OCI-LY1 (cell line): ENCODE measurements around the gene PSMA6.

Experiments
- H2AFZ ChIP-seq: fragments of 200-600 bp; sonication (generic), shearing (Covaris generic); 2 replicates; pipeline ENCODE4 v1.6.0; 2014; ENCODE audit warnings: antibody characterized with exemption, mild to moderate bottlenecking, low read length
- H3F3A ChIP-seq: fragments of 200-600 bp; sonication (generic), shearing (Covaris generic); 2 replicates; pipeline ENCODE4 v1.6.0; 2014; ENCODE audit warnings: mild to moderate bottlenecking, antibody characterized with exemption, low read length, moderate library complexity; ENCODE audit not compliant: insufficient read depth
- H3K27ac ChIP-seq: fragments of 200-600 bp; sonication (generic); 2 replicates; pipeline ENCODE4 v1.5.1; 2014; ENCODE audit warnings: low read length, mixed run types, mild to moderate bottlenecking, low read depth; ENCODE audit not compliant: poor library complexity, severe bottlenecking
- H3K27me3 ChIP-seq: fragments of 200-600 bp; sonication (generic); 2 replicates; pipeline ENCODE4 v1.6.0; 2014; ENCODE audit warnings: antibody characterized with exemption, mild to moderate bottlenecking, low read length, moderate library complexity; ENCODE audit not compliant: insufficient read depth
- H3K36me3 ChIP-seq: fragments of 200-600 bp; sonication (generic); 2 replicates; pipeline ENCODE4 v1.6.1; 2014; ENCODE audit warnings: mild to moderate bottlenecking, antibody characterized with exemption, low read length, moderate library complexity, mixed read lengths; ENCODE audit not compliant: insufficient read depth
- H3K4me1 ChIP-seq: fragments of 200-600 bp; sonication (generic); 2 replicates; pipeline ENCODE4 v1.5.1; 2014; ENCODE audit warnings: mild to moderate bottlenecking, low read length, moderate library complexity; ENCODE audit not compliant: insufficient read depth, severe bottlenecking
- H3K4me2 ChIP-seq: fragments of 200-600 bp; sonication (generic), shearing (Covaris generic); 2 replicates; pipeline ENCODE4 v1.6.1; 2014; ENCODE audit warnings: low read length
- H3K4me3 ChIP-seq: fragments of 200-600 bp; sonication (generic); 2 replicates; pipeline ENCODE4 v1.5.1; 2014; ENCODE audit warnings: low read length, low read depth, mild to moderate bottlenecking, mixed read lengths; ENCODE audit not compliant: poor library complexity, severe bottlenecking
- H3K79me2 ChIP-seq: fragments of 200-600 bp; shearing (Covaris generic); 2 replicates; pipeline ENCODE4 v1.6.1; 2016; ENCODE audit warnings: mixed run types, low read length, mixed read lengths; ENCODE audit not compliant: insufficient read depth
- H3K9ac ChIP-seq: fragments of 200-600 bp; sonication (generic), shearing (Covaris generic); 2 replicates; pipeline ENCODE4 v1.6.1; 2014; ENCODE audit warnings: mild to moderate bottlenecking, low read length, mixed read lengths
- H3K9me2 ChIP-seq: fragments of 200-600 bp; sonication (generic), shearing (Covaris generic); 2 replicates; pipeline ENCODE4 v1.6.1; 2014; ENCODE audit warnings: low read depth, mild to moderate bottlenecking, low read length, mixed read lengths
- H3K9me3 ChIP-seq: fragments of 200-600 bp; shearing (Covaris generic); 2 replicates; pipeline ENCODE4 v1.6.1; 2014; ENCODE audit warnings: low read length, mixed read lengths
- H4K20me1 ChIP-seq: fragments of 200-600 bp; sonication (generic), shearing (Covaris generic); 2 replicates; pipeline ENCODE4 v1.6.0; 2016; ENCODE audit warnings: mild to moderate bottlenecking, low read length; ENCODE audit not compliant: insufficient read depth
- EZH2 ChIP-seq: fragments of 200-600 bp; sonication (generic), shearing (Covaris generic); IDR thresholded peaks from 2 replicates; pipeline ENCODE4 v1.8.0; 2017; ENCODE audit warnings: borderline replicate concordance, mixed run types, mild to moderate bottlenecking, antibody characterized with exemption, low read length, moderate library complexity, mixed read lengths
- TF ChIP-seq, protein P1 (sequence below): fragments of 200-600 bp; sonication (generic), shearing (Covaris generic); IDR thresholded peaks from 2 replicates; pipeline ENCODE4 v1.5.1; 2017; ENCODE audit warnings: mild to moderate bottlenecking, antibody characterized with exemption, low read length, moderate library complexity, mixed read lengths

The PSMA6 gene

DNA sequence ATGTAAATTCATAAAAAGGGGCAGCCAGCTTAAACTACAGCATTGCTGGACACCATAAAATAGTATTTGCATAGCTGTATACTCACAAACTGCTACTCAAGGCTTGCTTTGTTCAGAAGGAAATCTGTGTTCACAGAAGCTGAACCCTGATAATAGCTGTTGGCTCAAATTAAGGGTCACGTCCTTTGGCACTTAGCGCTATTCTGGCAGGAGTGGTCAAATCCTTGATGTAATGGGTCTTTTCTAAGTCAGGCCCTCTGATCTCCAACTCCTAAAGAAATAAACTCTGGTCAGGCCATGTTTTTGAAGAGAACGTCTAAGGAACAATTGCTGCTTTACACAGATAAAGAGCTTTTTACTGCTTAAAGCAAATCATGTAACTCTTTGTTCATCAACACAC lies 12.8 kb upstream of the PSMA6 start:
- Histone ChIP-seq H3K79me2 (no peaks in the 10 kb centered on the region), H3K36me3 (peaks cover 5% of the 10 kb centered on the region), H3K9me2 (no peaks in the 10 kb centered on the region), H3K4me3 (no peak overlapping the region), H3K27ac (no peak overlapping the region), H3K9ac (no peak overlapping the region), H2AFZ (no peak overlapping the region), H4K20me1 (no peaks in the 10 kb centered on the region), H3K27me3 (no peaks in the 10 kb centered on the region), H3K4me1 (peaks cover 6% of the 10 kb centered on the region), H3K9me3 (no peaks in the 10 kb centered on the region), H3F3A (no peaks in the 10 kb centered on the region), H3K4me2 (no peak overlapping the region)
- TF ChIP-seq EZH2 = no peak
- TF ChIP-seq, protein P1, sequence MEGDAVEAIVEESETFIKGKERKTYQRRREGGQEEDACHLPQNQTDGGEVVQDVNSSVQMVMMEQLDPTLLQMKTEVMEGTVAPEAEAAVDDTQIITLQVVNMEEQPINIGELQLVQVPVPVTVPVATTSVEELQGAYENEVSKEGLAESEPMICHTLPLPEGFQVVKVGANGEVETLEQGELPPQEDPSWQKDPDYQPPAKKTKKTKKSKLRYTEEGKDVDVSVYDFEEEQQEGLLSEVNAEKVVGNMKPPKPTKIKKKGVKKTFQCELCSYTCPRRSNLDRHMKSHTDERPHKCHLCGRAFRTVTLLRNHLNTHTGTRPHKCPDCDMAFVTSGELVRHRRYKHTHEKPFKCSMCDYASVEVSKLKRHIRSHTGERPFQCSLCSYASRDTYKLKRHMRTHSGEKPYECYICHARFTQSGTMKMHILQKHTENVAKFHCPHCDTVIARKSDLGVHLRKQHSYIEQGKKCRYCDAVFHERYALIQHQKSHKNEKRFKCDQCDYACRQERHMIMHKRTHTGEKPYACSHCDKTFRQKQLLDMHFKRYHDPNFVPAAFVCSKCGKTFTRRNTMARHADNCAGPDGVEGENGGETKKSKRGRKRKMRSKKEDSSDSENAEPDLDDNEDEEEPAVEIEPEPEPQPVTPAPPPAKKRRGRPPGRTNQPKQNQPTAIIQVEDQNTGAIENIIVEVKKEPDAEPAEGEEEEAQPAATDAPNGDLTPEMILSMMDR = no peak

DNA sequence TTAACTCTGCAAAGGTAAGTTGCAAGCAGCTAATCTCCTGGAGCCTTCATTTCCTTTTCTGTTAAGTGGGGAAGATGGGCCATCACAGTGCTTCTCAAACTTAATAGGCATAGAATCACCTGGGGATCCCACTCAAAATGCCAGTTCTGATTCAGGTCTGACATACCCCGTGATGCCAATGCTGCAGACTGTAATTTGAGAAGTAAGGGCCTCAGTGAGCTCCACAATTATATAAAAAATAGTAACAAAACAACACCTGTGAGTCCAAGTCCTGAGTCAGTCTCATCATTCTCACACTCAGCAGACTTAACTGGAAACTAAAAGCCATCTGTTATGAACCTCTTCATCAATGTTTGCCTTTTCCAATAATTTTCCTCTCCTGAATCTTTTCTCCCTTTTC lies 10.8 kb upstream of the PSMA6 start:
- Histone ChIP-seq H4K20me1 (no peaks in the 10 kb centered on the region), H3K79me2 (no peaks in the 10 kb centered on the region), H3K4me3 (no peak overlapping the region), H3K4me2 (no peak overlapping the region), H3K9ac (no peak overlapping the region), H3K36me3 (no peaks in the 10 kb centered on the region), H3F3A (no peaks in the 10 kb centered on the region), H3K27me3 (no peaks in the 10 kb centered on the region), H2AFZ (no peak overlapping the region), H3K4me1 (peaks cover 23% of the 10 kb centered on the region), H3K27ac (no peak overlapping the region), H3K9me3 (no peaks in the 10 kb centered on the region), H3K9me2 (no peaks in the 10 kb centered on the region)
- TF ChIP-seq, protein P1 = no peak
- no peak for TF ChIP-seq EZH2

DNA sequence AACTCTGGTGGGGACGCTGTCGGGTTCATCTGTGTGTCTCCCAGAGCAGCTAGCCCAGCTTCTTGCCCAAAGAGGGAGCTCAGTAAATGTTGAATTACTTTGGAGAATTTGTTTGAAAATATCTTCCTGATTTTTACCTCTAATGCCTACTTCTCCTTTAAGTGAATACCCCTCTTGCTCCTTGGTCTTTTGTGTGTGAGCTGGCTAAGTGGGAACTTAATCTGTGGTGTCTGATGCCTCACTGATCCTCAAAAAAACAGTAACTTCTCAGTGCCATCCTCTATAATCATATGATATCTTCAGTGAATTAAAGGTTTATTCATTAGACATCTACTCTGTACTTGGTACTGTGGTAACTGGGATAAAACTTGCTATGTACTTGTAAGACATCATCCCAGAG lies 7.7 kb upstream of the PSMA6 start:
- no peak for TF ChIP-seq EZH2
- TF ChIP-seq, protein P1 = no peak
- Histone ChIP-seq H3K9me2 (no peaks in the 10 kb centered on the region), H3K4me2 (no peak overlapping the region), H3K9ac (no peak overlapping the region), H3K27me3 (no peaks in the 10 kb centered on the region), H3F3A (no peaks in the 10 kb centered on the region), H4K20me1 (no peaks in the 10 kb centered on the region), H2AFZ (no peak overlapping the region), H3K4me3 (no peak overlapping the region), H3K9me3 (no peaks in the 10 kb centered on the region), H3K79me2 (no peaks in the 10 kb centered on the region), H3K36me3 (no peaks in the 10 kb centered on the region), H3K4me1 (peaks cover 40% of the 10 kb centered on the region), H3K27ac (peak overlapping the region; percentile 88)
